Fibroblast of skin of left biceps (primary cell): Measurements from ENCODE around the gene NADK2.

Experiments used
- DNase-seq, 2 experiments: peaks; one replicate each; pipeline ENCODE4 v3.0.0-alpha.2; 2013; ENCODE audit warnings: low read depth in 2 of 2

The NADK2 gene

GRCh38 chr5:36246036-36246800 lies 4.5 kb upstream of the NADK2 start:
- no peak for DNase-seq

- DNase-seq = no peak
Measured at GRCh38 chr5:36244076-36244475, 2.4 kb upstream of the NADK2 start.

- DNase-seq = no peak
Measured at GRCh38 chr5:36243653-36244052, 1.9 kb upstream of the NADK2 start.

GRCh38 chr5:36242534-36243485 lies 1.1 kb upstream of the NADK2 start:
- DNase-seq = no peak

- no peak for DNase-seq
Measured at GRCh38 chr5:36240779-36241630, 720 bp downstream of the NADK2 start.

- no peak for DNase-seq
Measured at GRCh38 chr5:36239370-36240293, 2.1 kb downstream of the NADK2 start.

- no peak for DNase-seq
Measured at GRCh38 chr5:36238502-36239295, 3.0 kb downstream of the NADK2 start.

GRCh38 chr5:36237751-36238150 lies 4.0 kb downstream of the NADK2 start:
- no peak for DNase-seq

GRCh38 chr5:36236801-36237200 lies 4.9 kb downstream of the NADK2 start:
- no peak for DNase-seq

GRCh38 chr5:36232533-36232932 lies 9.2 kb downstream of the NADK2 start:
- no peak for DNase-seq

- no peak for DNase-seq
Measured at GRCh38 chr5:36230151-36230790, 11.5 kb downstream of the NADK2 start.

- no peak for DNase-seq
Measured at GRCh38 chr5:36228505-36228904, 13.2 kb downstream of the NADK2 start.

GRCh38 chr5:36227046-36227445 lies 14.7 kb downstream of the NADK2 start:
- no peak for DNase-seq

GRCh38 chr5:36222620-36223019 lies 19.1 kb downstream of the NADK2 start:
- no peak for DNase-seq

GRCh38 chr5:36217988-36218387 lies 23.7 kb downstream of the NADK2 start:
- DNase-seq = no peak

GRCh38 chr5:36217567-36217966 lies 24.2 kb downstream of the NADK2 start:
- DNase-seq = no peak

- no peak for DNase-seq
Measured at GRCh38 chr5:36215910-36216309, 25.8 kb downstream of the NADK2 start.

GRCh38 chr5:36214436-36214835 lies 27.3 kb downstream of the NADK2 start:
- no peak for DNase-seq

GRCh38 chr5:36209664-36210063 lies 32.1 kb downstream of the NADK2 start:
- no peak for DNase-seq
